ENCODE measurements around the gene BRD3OS.
"Not testable (repeated sequence)": the region's sequence is repeated elsewhere in the genome, so short reads cannot be mapped to it uniquely, and the experiment has no call there.

Gene BRD3OS

GRCh38 chr9:134024828-134025605 is at the start of gene BRD3OS:
TSS of gene BRD3OS (plus strand) at chr9:134025481. CDS start at chr9:134026748, 1,267 bp downstream.
- peak; percentile 95 for FAIRE-seq

- FAIRE-seq, result no peak
These were observed 49.8 kb upstream of the BRD3OS start for GRCh38 chr9:133975511-133975910.

GRCh38 chr9:133976191-133976861 is 49.0 kb upstream of the BRD3OS start:
- no peak for FAIRE-seq

- FAIRE-seq, result no peak
These were observed 48.4 kb upstream of the BRD3OS start for GRCh38 chr9:133976887-133977286.

GRCh38 chr9:133977421-133978201 is 47.7 kb upstream of the BRD3OS start:
- FAIRE-seq, result no peak

- FAIRE-seq, result no peak
These were observed 46.9 kb upstream of the BRD3OS start for GRCh38 chr9:133978226-133978898.

GRCh38 chr9:133978899-133979272 is 46.4 kb upstream of the BRD3OS start:
- no peak for FAIRE-seq

- no peak for FAIRE-seq
These were observed 45.9 kb upstream of the BRD3OS start for GRCh38 chr9:133979273-133979920.

GRCh38 chr9:133979921-133980863 is 45.1 kb upstream of the BRD3OS start:
- no peak for FAIRE-seq

- no peak for FAIRE-seq
These were observed 44.3 kb upstream of the BRD3OS start for GRCh38 chr9:133980864-133981588.

GRCh38 chr9:133981589-133981957 is 43.7 kb upstream of the BRD3OS start:
- no peak for FAIRE-seq

GRCh38 chr9:133981958-133982681 is 43.2 kb upstream of the BRD3OS start:
- no peak for FAIRE-seq

- FAIRE-seq, result no peak
These were observed 42.1 kb upstream of the BRD3OS start for GRCh38 chr9:133982971-133983720.

GRCh38 chr9:133986061-133986460 is 39.2 kb upstream of the BRD3OS start:
- FAIRE-seq, result no peak

- no peak for FAIRE-seq
These were observed 38.4 kb upstream of the BRD3OS start for GRCh38 chr9:133986774-133987445.

GRCh38 chr9:133987446-133987788 is 37.9 kb upstream of the BRD3OS start:
- FAIRE-seq, result no peak

- no peak for FAIRE-seq
These were observed 37.2 kb upstream of the BRD3OS start for GRCh38 chr9:133987946-133988665.

- not testable (repeated sequence) for FAIRE-seq
These were observed 36.5 kb upstream of the BRD3OS start for GRCh38 chr9:133988771-133989170.
